Gastroesophageal sphincter (tissue), 3 donors: ENCODE results near the gene MAGEL2.

Experiments used
- EP300 ChIP-seq: sonication (generic); formaldehyde crosslinking; IDR thresholded peaks from one replicate; pipeline ENCODE4 v1.6.1; 2017; ENCODE audit warnings: antibody characterized with exemption, mild to moderate bottlenecking
- TF ChIP-seq, protein P1 (sequence below), 4 experiments: fragments of 200-600 bp in 2 of 4; fragments of 450-650 bp in 2 of 4; sonication (generic) in 1 of 4; IDR thresholded peaks; one replicate each; pipeline ENCODE4 v1.5.1; 2017 to 2019; ENCODE audit warnings: antibody characterized with exemption in 4 of 4, mild to moderate bottlenecking in 2 of 4, moderate library complexity in 2 of 4

DNA sequence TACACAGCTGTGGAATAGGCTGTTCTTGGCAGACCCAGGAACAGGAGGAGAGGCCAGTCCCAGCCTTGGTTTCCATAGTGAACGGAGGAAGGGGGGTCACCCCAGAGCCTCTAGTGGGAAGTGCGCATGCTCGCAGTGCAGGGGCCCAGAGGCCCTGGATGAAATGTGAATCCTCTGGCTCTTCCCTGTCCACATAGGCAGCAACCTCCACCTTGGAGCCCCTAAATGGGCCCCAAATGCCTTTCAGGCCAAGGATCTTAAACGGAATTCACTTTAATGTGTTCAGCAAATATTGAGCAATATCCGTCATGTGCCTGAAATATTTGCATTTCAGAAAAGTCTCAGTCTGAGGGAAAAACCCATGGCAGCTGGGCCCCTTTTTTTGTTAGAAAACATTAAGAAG, 42.8 kb upstream of the MAGEL2 start:
- TF ChIP-seq, protein P1, sequence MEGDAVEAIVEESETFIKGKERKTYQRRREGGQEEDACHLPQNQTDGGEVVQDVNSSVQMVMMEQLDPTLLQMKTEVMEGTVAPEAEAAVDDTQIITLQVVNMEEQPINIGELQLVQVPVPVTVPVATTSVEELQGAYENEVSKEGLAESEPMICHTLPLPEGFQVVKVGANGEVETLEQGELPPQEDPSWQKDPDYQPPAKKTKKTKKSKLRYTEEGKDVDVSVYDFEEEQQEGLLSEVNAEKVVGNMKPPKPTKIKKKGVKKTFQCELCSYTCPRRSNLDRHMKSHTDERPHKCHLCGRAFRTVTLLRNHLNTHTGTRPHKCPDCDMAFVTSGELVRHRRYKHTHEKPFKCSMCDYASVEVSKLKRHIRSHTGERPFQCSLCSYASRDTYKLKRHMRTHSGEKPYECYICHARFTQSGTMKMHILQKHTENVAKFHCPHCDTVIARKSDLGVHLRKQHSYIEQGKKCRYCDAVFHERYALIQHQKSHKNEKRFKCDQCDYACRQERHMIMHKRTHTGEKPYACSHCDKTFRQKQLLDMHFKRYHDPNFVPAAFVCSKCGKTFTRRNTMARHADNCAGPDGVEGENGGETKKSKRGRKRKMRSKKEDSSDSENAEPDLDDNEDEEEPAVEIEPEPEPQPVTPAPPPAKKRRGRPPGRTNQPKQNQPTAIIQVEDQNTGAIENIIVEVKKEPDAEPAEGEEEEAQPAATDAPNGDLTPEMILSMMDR (IDR thresholded peaks at IDR 0.05): no peak
- TF ChIP-seq EP300: no peak
